Inflammatory macrophage treated with lipopolysaccharide for 4 hours (primary cell): ENCODE measurements around the gene RPP30.
"Not testable (repeated sequence)": the region's sequence is repeated elsewhere in the genome, so short reads cannot be mapped to it uniquely, and the experiment has no call there.

Experiments used
- DNase-seq: peaks from one replicate; pipeline ENCODE4 v3.0.0-alpha.2; 2020

RPP30 gene

GRCh38 chr10:90872648-90873020 lies 860 bp downstream of the RPP30 start:
- no peak for DNase-seq

DNA sequence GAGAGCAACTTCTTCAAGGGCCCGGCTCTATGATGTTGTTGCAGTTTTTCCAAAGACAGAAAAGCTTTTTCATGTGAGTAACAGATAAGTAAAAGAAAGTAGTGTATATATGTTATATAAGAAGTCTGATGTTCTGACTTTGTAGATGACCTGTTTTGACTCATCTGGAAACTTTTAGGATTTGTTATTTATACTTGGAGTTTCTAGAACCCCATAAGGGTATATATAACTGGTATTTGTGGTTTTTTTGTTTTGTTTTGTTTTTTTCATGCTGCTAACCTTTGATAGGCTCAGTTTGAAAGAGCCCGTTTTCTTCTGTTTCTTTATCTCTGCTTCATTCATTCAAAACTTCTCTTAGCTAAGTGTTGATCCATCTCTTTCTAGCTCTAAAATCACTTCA lies 7.3 kb downstream of the RPP30 start:
- no peak for DNase-seq

DNA sequence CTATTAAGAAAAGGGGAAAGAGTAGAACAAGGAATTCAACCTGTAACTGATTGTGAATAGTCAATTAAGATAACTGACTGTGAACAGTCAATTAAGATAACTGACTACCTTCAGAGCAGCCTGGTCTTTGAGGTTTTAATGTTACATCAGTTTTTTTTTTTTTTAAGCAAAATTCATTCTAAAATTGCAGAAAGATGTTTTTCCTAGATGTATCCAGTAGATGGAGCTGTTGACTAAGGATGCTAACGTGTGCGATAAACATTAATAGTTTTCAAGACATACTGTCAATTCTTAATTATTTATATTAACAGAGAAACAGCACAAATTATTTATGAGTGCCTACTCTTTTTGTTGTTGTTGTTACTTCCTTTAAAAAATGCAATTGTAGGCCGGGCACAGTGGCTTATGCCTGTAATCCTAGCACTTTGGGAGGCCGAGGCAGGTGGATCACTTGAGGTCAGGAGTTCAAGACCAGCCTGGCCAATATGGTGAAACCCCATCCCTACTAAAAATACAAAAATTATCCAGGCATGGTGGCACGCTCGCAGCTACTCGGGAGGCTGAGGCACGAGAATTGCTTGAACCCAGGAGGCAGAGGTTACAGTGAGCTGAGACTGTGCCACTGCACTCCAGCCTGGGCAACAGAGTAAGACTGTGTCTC lies 8.4 kb downstream of the RPP30 start:
- peak; percentile 51 for DNase-seq

- DNase-seq = no peak
These were observed 12.7 kb downstream of the RPP30 start for GRCh38 chr10:90884431-90884830.

DNA sequence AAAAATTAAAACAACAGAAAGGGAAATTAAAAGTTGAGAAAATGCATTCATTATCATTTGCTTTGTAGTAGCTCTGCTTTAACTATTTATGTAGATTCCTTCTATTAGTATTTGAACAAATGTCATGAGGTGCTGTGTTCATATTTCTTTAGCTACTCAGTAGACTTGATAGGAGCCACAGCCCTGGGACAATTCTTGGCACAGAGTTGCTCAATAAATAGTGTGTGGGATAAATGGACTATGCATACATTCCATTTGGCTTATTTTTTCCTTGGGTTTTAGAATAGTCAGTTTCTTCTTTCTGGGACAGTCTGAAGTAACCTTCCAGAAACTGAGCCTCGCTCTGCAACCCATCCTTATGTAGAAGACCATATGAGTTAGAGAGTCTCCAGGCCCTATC lies 13.4 kb downstream of the RPP30 start:
- DNase-seq = no peak

DNA sequence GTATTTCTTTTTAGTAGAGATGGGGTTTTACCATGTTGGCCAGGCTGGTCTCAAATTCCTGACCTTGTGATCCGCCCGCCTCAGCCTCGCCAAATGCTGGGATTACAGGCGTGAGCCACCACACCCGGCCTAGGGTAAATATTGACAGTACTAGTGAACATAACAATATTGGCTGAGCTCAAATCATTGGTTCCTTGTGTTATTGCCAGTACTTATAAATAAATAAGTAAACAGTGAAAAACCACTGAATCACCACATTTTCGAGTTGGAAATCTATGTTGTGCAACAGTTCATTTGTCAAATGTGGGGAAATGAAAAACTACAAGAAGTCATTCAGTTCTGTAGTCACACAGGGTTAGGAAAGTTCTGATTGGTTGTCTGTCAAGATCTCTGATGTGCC lies 15.8 kb downstream of the RPP30 start:
- no peak for DNase-seq

DNA sequence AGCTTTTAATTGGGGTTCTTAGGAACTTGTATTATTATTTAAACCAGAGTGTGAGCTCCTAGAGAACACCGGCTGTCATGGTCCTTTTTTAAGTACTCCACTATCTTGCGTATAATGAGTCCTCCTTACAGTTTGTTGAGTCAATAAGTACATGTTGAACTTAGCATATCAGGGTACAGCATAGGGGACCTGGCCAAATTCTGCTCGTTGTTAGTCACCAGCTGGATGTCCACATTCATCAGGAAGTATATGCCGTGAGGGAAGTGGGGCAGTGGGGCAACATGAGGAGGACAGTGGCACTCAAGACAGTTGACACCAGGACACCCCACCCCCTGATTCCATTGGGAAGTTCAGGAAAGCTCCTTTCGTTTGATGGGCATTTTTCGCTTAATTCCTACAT lies 16.6 kb downstream of the RPP30 start:
- DNase-seq = no peak

DNA sequence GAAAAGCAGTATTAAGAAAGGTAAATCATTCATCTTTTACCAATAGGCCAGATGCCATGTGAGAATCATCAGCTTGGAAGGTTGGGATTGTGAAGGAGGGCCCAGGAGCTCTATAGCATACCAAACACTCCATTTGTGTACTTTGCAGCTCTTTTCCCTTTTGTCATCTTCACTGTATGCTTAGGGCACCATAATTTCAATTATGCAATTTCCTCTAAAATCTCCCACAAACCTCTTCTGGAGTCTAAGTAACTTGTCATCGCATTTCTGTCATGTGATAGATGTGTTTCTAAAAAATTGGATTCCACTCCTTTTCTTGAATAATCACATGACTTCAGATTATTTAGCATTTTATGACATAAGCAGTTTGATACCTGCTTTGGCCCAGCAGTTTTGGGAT lies 17.9 kb downstream of the RPP30 start:
- DNase-seq = peak; percentile 12

DNA sequence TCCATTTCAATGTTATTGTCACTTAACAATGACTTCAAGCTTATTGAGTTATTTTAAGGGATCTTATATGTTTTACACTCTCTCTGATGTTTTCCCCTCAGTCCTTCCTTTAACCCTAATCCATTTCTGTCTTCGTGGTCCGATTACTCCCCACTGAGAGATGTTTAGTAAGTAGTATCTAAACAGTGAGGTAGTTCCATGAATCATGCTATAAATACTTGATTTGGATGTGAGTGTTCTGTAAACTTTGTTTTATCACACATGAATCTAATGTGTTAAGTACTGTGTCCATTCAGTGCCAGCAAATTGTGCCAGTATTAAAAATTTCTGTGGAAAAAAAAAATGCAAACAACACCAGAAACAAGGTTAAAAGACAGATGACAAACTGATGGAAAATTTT lies 18.6 kb downstream of the RPP30 start:
- no peak for DNase-seq

DNA sequence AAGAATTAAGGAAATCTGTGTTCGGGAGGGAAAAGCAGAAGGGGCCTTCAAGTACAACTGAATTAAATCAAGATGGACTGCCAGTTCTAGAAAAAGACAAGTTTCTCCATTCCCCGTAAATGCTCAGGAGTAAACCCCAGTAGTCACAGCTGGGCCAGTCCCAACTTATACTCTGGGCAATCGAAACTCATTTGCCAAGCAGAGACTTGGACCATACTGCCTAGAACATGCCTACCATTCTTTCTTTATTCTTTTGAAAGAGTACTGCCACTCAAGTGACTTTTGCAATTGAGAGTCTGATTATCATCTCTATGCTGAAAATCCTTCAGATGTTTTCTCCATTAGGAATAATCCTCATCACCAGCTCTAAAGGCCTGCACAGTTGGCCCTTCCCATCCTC lies 21.4 kb downstream of the RPP30 start:
- DNase-seq = no peak

DNA sequence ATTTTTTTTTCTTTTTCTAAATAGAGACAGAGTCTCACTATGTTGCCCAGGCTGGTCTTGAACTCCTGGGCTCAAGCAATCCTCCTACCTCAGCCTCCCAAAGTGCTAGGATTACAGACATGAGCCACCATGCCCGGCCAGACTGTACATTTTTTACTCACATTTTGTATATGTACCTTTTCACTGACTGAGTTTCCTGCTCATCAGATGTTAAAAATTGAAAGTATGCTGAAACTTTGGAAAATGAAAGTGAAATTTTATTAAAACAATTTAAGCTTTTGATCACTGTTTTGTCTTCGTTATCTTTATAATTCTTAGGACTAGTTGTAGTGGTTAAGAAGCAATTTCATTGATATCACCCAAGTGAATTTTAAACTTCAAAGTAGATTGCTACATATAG lies 25.1 kb downstream of the RPP30 start:
- not testable (repeated sequence) for DNase-seq

- no peak for DNase-seq
These were observed 34.2 kb downstream of the RPP30 start for GRCh38 chr10:90905925-90906324.

DNA sequence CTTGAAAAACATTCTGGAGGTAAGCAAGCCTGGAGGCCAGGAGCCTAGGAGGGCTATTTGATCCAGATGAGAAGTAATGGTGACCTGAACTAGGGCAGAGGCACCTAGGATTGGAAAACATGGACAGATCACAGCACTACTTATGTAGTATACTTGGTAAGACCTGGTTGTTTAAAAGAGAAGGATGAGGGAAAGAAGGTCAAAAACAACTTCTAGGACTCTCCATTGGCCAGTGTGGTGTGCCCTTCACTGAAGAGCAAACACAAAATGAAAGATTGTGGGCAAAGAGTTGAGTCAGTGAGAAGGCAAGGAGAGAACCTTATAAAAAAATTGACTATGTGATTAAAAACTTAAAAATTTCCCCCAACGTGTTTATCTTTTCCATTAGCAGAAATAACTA lies 34.8 kb downstream of the RPP30 start:
- DNase-seq = no peak

DNA sequence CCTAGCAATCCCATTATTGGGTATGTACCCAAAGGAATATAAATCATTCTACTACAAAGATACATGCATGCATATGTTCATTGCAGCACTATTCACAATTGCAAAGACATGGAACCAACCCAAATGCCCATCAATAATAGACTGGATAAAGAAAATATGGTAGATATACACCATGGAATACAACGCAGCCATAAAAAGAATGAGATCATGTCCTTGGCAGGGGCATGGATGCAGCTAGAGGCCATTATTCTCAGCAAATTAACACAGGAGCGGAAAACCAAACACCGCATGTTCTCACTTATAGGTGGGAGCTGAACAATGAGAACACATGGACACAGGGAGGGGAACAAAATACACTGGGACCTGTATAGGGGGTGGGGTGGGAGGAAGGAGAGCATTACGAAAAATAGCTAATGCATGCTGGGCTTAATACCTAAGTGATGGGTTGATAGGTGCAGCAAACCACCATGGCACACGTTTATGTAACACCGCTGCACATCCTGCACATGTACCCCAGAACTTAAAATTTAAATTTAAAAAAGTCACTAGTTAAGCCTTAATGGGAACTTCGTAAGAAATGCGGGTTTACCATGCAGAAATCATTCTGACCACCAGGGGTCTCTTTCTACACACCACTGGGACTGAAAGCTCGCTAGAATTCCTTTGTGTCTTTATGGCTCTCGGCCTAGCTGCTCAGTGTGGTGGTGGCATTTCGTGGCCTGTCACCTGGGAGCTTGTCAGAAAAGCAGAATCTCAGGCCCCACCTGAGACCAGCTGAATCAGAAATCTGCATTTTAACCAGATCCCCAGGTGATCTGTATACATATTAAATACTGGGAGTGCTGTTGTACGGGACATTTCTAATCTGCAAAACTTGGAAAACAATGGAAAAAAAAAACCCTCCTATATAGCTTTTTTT lies 39.6 kb downstream of the RPP30 start:
- DNase-seq = peak; percentile 74

GRCh38 chr10:90912174-90912573 lies 40.4 kb downstream of the RPP30 start:
- DNase-seq = no peak

GRCh38 chr10:90912854-90913479 lies 41.2 kb downstream of the RPP30 start:
- no peak for DNase-seq

DNA sequence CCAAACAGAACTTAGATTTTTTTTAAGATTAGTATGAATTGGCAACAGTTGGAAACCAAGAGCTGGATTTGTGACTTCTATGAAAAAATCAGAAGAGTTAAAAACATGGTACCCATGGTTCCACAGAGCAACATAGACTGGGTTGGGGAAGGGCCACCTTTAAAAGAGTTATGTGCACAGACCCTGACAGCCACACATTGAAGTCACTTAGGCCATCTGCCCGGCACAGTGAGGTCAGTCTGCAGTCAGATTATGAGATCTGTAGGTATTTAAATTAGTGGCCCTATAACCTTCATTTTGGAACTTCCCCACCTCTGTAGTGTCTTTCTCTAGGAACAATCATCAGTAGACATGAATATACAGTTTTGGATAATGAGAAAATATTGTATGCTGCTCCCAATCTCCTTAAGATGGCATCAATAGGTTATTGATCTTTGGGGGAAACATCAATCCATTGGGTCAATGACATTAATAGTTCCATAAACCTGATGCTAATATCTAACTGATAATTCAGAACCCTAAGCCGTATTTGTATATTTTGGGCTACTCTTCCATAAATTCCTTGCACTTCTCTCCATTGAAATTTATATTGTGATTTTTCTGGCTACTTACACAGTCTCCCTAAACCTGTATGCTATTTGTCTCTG lies 42.1 kb downstream of the RPP30 start:
- DNase-seq = no peak

DNA sequence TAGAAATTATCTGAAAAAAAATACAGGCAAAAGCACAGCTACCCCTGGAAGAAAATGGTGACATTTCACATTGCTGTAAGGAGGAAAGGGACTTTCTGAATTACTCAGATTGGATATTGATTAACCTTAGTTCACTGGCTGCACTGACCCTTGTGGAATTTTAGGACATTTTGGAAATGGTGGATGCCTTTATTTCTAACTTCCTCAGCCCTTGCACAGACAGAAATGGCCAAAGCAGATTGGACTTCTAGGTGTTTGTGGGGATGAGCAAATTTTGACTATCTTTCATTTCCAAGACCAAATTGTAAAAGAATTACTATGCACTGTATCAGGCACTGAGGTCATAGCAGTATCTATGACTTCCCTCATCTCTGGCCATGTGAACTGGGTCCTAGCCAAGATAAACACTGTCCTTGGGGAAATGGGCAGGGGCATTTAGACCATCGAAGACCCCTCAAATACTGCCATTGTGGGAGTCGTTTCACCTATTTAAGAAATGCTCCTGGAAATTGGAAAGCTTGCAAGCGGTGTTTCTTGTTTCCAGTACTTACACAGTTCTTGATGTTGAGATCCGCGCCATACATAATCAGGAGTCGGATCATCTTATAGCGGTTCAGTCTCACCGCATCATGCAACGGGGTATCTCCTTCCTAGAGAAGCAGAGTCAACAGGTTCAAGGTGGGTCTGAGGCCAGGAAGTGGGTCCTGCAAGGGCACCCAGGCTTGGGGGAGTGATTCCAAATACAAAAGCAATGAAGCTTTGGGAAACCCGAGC lies 43.4 kb downstream of the RPP30 start:
- no peak for DNase-seq

GRCh38 chr10:90915766-90916075 lies 43.9 kb downstream of the RPP30 start:
- no peak for DNase-seq

DNA sequence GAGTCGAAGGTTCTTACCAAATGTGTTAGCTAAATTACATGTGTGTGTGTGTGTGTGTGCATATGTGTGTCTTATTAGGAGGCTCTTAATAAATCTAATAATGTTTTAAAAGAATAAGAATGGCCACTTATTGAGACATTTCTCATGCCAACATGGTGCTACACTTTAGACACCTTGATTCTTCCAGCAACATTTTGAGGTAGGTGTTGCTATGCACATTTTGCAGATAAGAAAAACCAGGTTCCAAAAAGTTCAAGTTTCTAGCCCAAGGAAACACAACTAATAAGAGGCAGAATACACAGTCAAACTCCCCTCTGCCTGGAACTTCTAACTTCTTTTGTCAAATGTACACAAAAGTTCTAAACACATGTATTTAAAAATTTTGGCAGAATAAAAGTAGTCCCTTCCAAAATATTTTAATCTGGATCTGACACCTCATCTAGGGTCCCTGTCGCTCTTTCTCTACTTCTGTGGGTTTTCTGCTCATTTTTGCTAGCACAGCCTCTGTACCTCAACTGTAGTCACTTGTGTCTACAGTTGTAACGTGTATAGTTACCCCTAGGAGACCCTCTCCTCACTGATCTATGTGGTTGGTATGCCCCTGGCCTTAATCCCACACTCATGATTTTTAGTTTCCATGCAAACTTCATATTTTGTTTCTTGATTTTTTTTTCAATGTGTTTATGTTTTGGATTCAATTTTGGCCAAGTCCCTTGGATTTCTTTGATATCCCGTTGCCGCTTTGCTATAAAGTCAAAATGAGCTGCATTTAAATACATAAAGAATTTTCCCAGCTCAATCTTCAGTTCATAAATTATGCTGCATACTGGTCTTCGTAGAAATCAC lies 44.8 kb downstream of the RPP30 start:
- DNase-seq = no peak

GRCh38 chr10:90917238-90917967 lies 45.6 kb downstream of the RPP30 start:
- peak; percentile 5 for DNase-seq
